Transverse colon (tissue), 3 donors: ENCODE data around the gene RAPGEF5.

Experiments used
- CTCF ChIP-seq, 5 experiments: fragments of 200-600 bp in 3 of 5; fragments of 450-650 bp in 2 of 5; sonication (generic) in 3 of 5; IDR thresholded peaks; 1 replicate in 2 of 5; 2 replicates in 3 of 5; pipeline ENCODE4 v1.5.1; 2016 to 2017; ENCODE audit warnings: antibody characterized with exemption in 5 of 5, inconsistent platforms in 3 of 5, mild to moderate bottlenecking in 2 of 5, moderate library complexity in 1 of 5
- POLR2A ChIP-seq: fragments of 450-650 bp; IDR thresholded peaks from one replicate; pipeline ENCODE4 v1.6.1; 2016; ENCODE audit warnings: antibody characterized with exemption, mild to moderate bottlenecking, moderate library complexity

GRCh38 chr7:22241805-22242390 is 115.1 kb downstream of the RAPGEF5 start:
- TF ChIP-seq CTCF (IDR thresholded peaks at IDR 0.05) (no peak), POLR2A (no peak)
